Measurements from ENCODE around the gene IKZF3.

GRCh38 chr17:39719563-39720355, 144.4 kb downstream of the IKZF3 start:
- no peak for TF ChIP-seq EZH2 (IDR thresholded peaks at IDR 0.05)
- no peak for TF ChIP-seq POLR2AphosphoS5 (IDR thresholded peaks at IDR 0.05; ENCODE audit: borderline replicate concordance, low read depth, low read length)

Measured in SK-N-MC (cell line).